IMR-90 (cell line): ENCODE data around the gene KCNQ2. TPM values are rescaled to one million over a fixed set of nuclear protein-coding genes. Genes with fewer than 3 reads are reported as not detected.

Experiments
- ATAC-seq: fragments of 200-7000 bp; cut with Tn5 transposase; 2 replicates; pipeline ENCODE4 v1.9.1; 2020; ENCODE audit warnings: low read depth, mild to moderate bottlenecking, moderate library complexity
- BruUV-seq: library from RNA; stranded (reverse); fragments of 400-500 nt; replicated peaks from 2 replicates; lab custom pipeline; 2021; lab: Mats Ljungman, UMichigan
- CTCF ChIA-PET: fragments of 300-600 bp; formaldehyde crosslinking; extraction: SDS; loops from one replicate; lab custom pipeline; 2021; ENCODE audit warnings: antibody characterized with exemption; lab: Yijun Ruan, JAX
- POLR2A ChIA-PET: fragments of 300-600 bp; sonication (Branson Sonifier 250); formaldehyde crosslinking; loops from one replicate; lab custom pipeline; 2022; ENCODE audit warnings: antibody characterized with exemption; ENCODE audit not compliant: unreplicated experiment; lab: Charles Lee
- DNase-seq: peaks from one replicate; pipeline ENCODE4 v3.0.0; 2013
- H2AFZ ChIP-seq: replicated peaks from 2 replicates; pipeline ENCODE3; 2013; ENCODE audit warnings: low read length, mild to moderate bottlenecking; ENCODE audit not compliant: poor library complexity
- H2AK5ac ChIP-seq: 2 replicates; pipeline ENCODE4 v1.6.1; 2013; ENCODE audit warnings: low read depth, low read length, inconsistent platforms
- H2AK9ac ChIP-seq: replicated peaks from 2 replicates; pipeline ENCODE3; 2013; ENCODE audit warnings: mild to moderate bottlenecking, low read depth, low read length, moderate library complexity; ENCODE audit not compliant: poor library complexity
- H2BK120ac ChIP-seq: 2 replicates; pipeline ENCODE4 v1.6.1; 2013; ENCODE audit warnings: low read depth, low read length, inconsistent platforms
- H2BK15ac ChIP-seq: 3 replicates; pipeline ENCODE4 v1.6.1; 2013; ENCODE audit warnings: low read depth, low read length, inconsistent platforms
- H2BK20ac ChIP-seq: 2 replicates; pipeline ENCODE4 v1.6.1; 2013; ENCODE audit warnings: low read depth, mild to moderate bottlenecking, inconsistent platforms, low read length, moderate library complexity
- H2BK5ac ChIP-seq: 2 replicates; pipeline ENCODE4 v1.6.1; 2013; ENCODE audit warnings: mild to moderate bottlenecking, low read depth, low read length, inconsistent platforms; ENCODE audit not compliant: poor library complexity, severe bottlenecking
- H3K14ac ChIP-seq: replicated peaks from 2 replicates; pipeline ENCODE4 v1.6.1; 2013; ENCODE audit warnings: low read depth, low read length, inconsistent platforms
- H3K18ac ChIP-seq: 2 replicates; pipeline ENCODE4 v1.6.1; 2013; ENCODE audit warnings: low read depth, low read length, control low read depth
- H3K23ac ChIP-seq: 2 replicates; pipeline ENCODE4 v1.6.1; 2013; ENCODE audit warnings: low read depth, low read length, inconsistent platforms
- H3K27ac ChIP-seq: 2 replicates; pipeline ENCODE4 v1.5.1; 2013; ENCODE audit warnings: mild to moderate bottlenecking, control low read depth, low read length; ENCODE audit not compliant: insufficient read depth
- H3K27me3 ChIP-seq: 2 replicates; pipeline ENCODE4 v1.6.1; 2013; ENCODE audit warnings: low read length; ENCODE audit not compliant: control insufficient read depth, insufficient read depth
- H3K36me3 ChIP-seq: 2 replicates; pipeline ENCODE4 v1.6.1; 2013; ENCODE audit warnings: low read length, mixed read lengths; ENCODE audit not compliant: control insufficient read depth, insufficient read depth
- H3K4ac ChIP-seq: 2 replicates; pipeline ENCODE4 v1.6.1; 2013; ENCODE audit warnings: low read depth, low read length, inconsistent platforms
- H3K4me1 ChIP-seq: 2 replicates; pipeline ENCODE4 v1.6.1; 2013; ENCODE audit warnings: low read length, mixed read lengths; ENCODE audit not compliant: control insufficient read depth, insufficient read depth
- H3K4me2 ChIP-seq: 2 replicates; pipeline ENCODE4 v1.6.1; 2013; ENCODE audit warnings: low read depth, mild to moderate bottlenecking, control low read depth, low read length, moderate library complexity
- H3K4me3 ChIP-seq: 2 replicates; pipeline ENCODE4 v1.5.1; 2013; ENCODE audit warnings: low read depth, mild to moderate bottlenecking, control low read depth, low read length, moderate library complexity; ENCODE audit not compliant: insufficient read depth
- H3K56ac ChIP-seq: 2 replicates; pipeline ENCODE4 v1.6.1; 2013; ENCODE audit warnings: low read length, inconsistent platforms; ENCODE audit not compliant: insufficient read depth; ENCODE audit errors: extremely low read depth
- H3K79me1 ChIP-seq, 2 experiments: 2 replicates each; pipeline ENCODE4 v1.6.1; 2013; ENCODE audit warnings: low read length in 2 of 2, inconsistent platforms in 1 of 2, low read depth in 1 of 2
- H3K9ac ChIP-seq: 2 replicates; pipeline ENCODE4 v1.6.1; 2013; ENCODE audit warnings: low read depth, low read length, control low read depth
- H3K9me1 ChIP-seq: 2 replicates; pipeline ENCODE4 v1.6.1; 2013; ENCODE audit warnings: low read length, inconsistent platforms; ENCODE audit not compliant: insufficient read depth
- H3K9me3 ChIP-seq: 2 replicates; pipeline ENCODE4 v1.6.1; 2013; ENCODE audit warnings: low read length; ENCODE audit not compliant: control insufficient read depth, insufficient read depth
- H4K20me1 ChIP-seq: 2 replicates; pipeline ENCODE4 v1.6.1; 2013; ENCODE audit warnings: low read length, inconsistent platforms; ENCODE audit not compliant: insufficient read depth
- H4K5ac ChIP-seq: 2 replicates; pipeline ENCODE4 v1.6.1; 2013; ENCODE audit warnings: mild to moderate bottlenecking, low read depth, low read length, control low read depth
- H4K8ac ChIP-seq, 2 experiments: 2 replicates each; pipeline ENCODE4 v1.6.1; 2013; ENCODE audit warnings: low read depth in 2 of 2, low read length in 2 of 2, control low read depth in 1 of 2, inconsistent platforms in 1 of 2
- H4K91ac ChIP-seq: 2 replicates; pipeline ENCODE4 v1.6.1; 2013; ENCODE audit warnings: low read depth, low read length, inconsistent platforms; ENCODE audit not compliant: insufficient read depth
- CEBPB ChIP-seq: IDR thresholded peaks from 2 replicates; pipeline ENCODE4 v1.6.1; 2012; ENCODE audit warnings: low read depth, low read length, improper control_type of control experiment
- CHD1 ChIP-seq: IDR thresholded peaks from 2 replicates; pipeline ENCODE4 v1.6.1; 2012; ENCODE audit warnings: low read depth, low read length, improper control_type of control experiment
- CTCF ChIP-seq: conservative IDR thresholded peaks from 2 replicates; pipeline ENCODE4 v1.5.1; 2012; ENCODE audit warnings: mild to moderate bottlenecking, low read depth, low read length, improper control_type of control experiment
- FOS ChIP-seq: fragments of 150-350 bp; IDR thresholded peaks from 2 replicates; pipeline ENCODE4 v1.6.1; 2016; ENCODE audit warnings: low read depth, low read length
- MAZ ChIP-seq: IDR thresholded peaks from 2 replicates; pipeline ENCODE4 v1.6.1; 2012; ENCODE audit warnings: low read depth, mild to moderate bottlenecking, low read length, improper control_type of control experiment, moderate library complexity, borderline replicate concordance
- MXI1 ChIP-seq: IDR thresholded peaks from 2 replicates; pipeline ENCODE4 v1.6.1; 2012; ENCODE audit warnings: low read depth, mild to moderate bottlenecking, low read length, moderate library complexity, borderline replicate concordance
- POLR2A ChIP-seq: IDR thresholded peaks from 2 replicates; pipeline ENCODE4 v1.6.1; 2012; ENCODE audit warnings: mild to moderate bottlenecking, low read depth, low read length
- RCOR1 ChIP-seq: IDR thresholded peaks from 2 replicates; pipeline ENCODE4 v1.6.1; 2012; ENCODE audit warnings: mild to moderate bottlenecking, low read length, improper control_type of control experiment; ENCODE audit not compliant: insufficient replicate concordance
- RFX5 ChIP-seq: IDR thresholded peaks from 2 replicates; pipeline ENCODE4 v1.8.0; 2012; ENCODE audit warnings: low read depth, mild to moderate bottlenecking, low read length, moderate library complexity
- USF2 ChIP-seq: fragments of 150-350 bp; IDR thresholded peaks from 2 replicates; pipeline ENCODE4 v1.6.1; 2017; ENCODE audit warnings: mild to moderate bottlenecking, antibody characterized with exemption, low read length, low read depth
- WGBS, 2 experiments: methylation state at CpG; one replicate each; pipeline versions ENCODE4 v1.1.5 to v1.1.7; 2013; ENCODE audit warnings: missing lambda C conversion rate in 2 of 2; ENCODE audit not compliant: insufficient read length in 1 of 2; ENCODE audit errors: extremely low coverage in 2 of 2; 5-methylcytosine and 5-hydroxymethylcytosine counted together
- dilution Hi-C: fragments of 300-500 bp; cut with HindIII; formaldehyde crosslinking; loops from one replicate; pipeline ENCODE4 v1.14.3; 2018; ENCODE audit warnings: low sequenced_read_pairs; ENCODE audit not compliant: unreplicated experiment
- in situ Hi-C: fragments of 300-500 bp; cut with MboI; formaldehyde crosslinking; loops from 3 replicates; pipeline ENCODE4 v1.14.3; 2019; ENCODE audit warnings: low sequenced_read_pairs, inconsistent platforms, mixed read lengths
- intact Hi-C: fragments of 100-400 bp; cut with micrococcal nuclease; formaldehyde crosslinking; loops from 2 replicates; pipeline ENCODE4 v1.10.0; 2022
- polyA plus RNA-seq, 3 experiments: library from polyadenylated mRNA; depleted of rRNA; stranded (reverse); fragments of >200 nt; gene quantifications; 2 replicates each; pipeline ENCODE4 v1.2.3, GENCODE V29; 2012; ENCODE audit warnings: low replicate concordance in 1 of 3
- total RNA-seq: library from RNA; depleted of rRNA; stranded (reverse); fragments of >200 nt; gene quantifications from 2 replicates; pipeline ENCODE4 v1.2.3, GENCODE V29; 2012

KCNQ2 gene
- total and polyA plus RNA-seq, 2 of the 4 experiments (the other 2 are of a cell fraction): 0.02 TPM; not detected in 1

GRCh38 chr20:63492982-63493381, 20.5 kb upstream of the KCNQ2 start:
- H3K4me1 ChIP-seq: no peaks in the 10 kb centered on the region
- in situ Hi-C loops: no loop called here
- no peak overlapping the region for H2BK5ac ChIP-seq
- no peak overlapping the region for H3K18ac ChIP-seq
- H3K9me1 ChIP-seq: no peaks in the 10 kb centered on the region
- no peak overlapping the region for H3K4me2 ChIP-seq
- intact Hi-C loops: no loop called here
- no peak overlapping the region for H2BK20ac ChIP-seq
- no peak overlapping the region for H2BK120ac ChIP-seq
- H4K91ac ChIP-seq: no peak overlapping the region
- peaks cover 4% of the 10 kb centered on the region for H4K20me1 ChIP-seq
- ATAC-seq (no peak), DNase-seq (no peak)
- no peak overlapping the region for H4K5ac ChIP-seq
- H3K4ac ChIP-seq: no peak overlapping the region
- dilution Hi-C loops: no loop called here
- POLR2A ChIA-PET: no interaction called here
- CTCF ChIA-PET: no interaction called here
- H3K79me1 ChIP-seq: no peaks in the 10 kb centered on the region
- no peak overlapping the region for H3K14ac ChIP-seq
- H3K27ac ChIP-seq: no peak overlapping the region
- H2AFZ ChIP-seq: no peak overlapping the region
- H3K9ac ChIP-seq: no peak overlapping the region
- no peak overlapping the region for H2AK9ac ChIP-seq
- no peak overlapping the region for H4K8ac ChIP-seq
- no peak overlapping the region for H3K56ac ChIP-seq
- no peaks in the 10 kb centered on the region for H3K9me3 ChIP-seq
- WGBS, 2 experiments: 92% methylated on average over 6 of the region's 14 CpGs; no CpG with 5 or more reads in 1 of the 2 experiments
- H2AK5ac ChIP-seq: no peak overlapping the region
- no peak overlapping the region for H3K4me3 ChIP-seq
- no TSS peak for BruUV-seq
- H3K36me3 ChIP-seq: no peaks in the 10 kb centered on the region
- TF ChIP-seq RCOR1: no peak
- no peak for TF ChIP-seq USF2
- TF ChIP-seq POLR2A: no peak
- no peak for TF ChIP-seq MAZ
- no peak for TF ChIP-seq MXI1
- no peak for TF ChIP-seq FOS
- TF ChIP-seq CTCF: no peak
- TF ChIP-seq CHD1: no peak
- no peak for TF ChIP-seq CEBPB
- TF ChIP-seq RFX5: no peak
- peaks cover 10% of the 10 kb centered on the region; the same call in 1 of the 2 replicates for H3K27me3 ChIP-seq
- H3K23ac ChIP-seq: no peak overlapping the region
- no peak overlapping the region for H2BK15ac ChIP-seq
